Measurements from ENCODE around the gene TPST2. TPM values are rescaled to one million over a fixed set of nuclear protein-coding genes. Genes with fewer than 3 reads are reported as not detected.

TPST2 gene
- total RNA-seq, 1 experiment from 2014 or later, result 11.8 TPM

DNA sequence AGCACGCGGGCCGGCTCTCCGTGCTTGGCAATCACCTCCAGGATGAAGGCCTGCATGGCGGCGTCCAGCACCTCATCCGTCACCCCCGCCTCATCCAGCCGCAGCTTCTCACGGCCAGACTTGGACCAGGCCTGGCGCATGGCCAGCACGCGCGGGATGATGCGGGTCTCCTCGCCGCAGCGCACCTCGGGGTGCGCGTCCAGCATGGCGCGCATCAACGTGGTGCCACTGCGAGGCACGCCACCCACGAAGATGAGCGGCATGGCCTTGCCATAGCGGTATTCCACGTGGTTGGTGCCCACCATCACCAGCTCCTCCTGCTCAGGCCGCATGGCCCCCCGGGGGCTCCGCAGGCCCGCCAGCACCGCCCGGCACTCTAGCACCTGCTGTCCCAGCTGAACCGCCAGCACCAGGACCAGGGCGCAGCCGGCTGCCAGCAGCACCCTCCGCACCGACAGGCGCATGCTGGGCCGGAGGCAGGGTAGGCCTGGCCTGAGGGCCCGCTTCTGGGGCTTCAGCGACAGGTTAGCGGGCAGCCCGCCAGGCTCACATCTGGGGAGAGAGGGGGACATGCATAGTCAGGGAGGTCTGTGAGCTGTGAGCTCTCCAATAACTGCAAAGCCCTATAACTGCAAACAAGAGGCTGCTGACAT lies 48.6 kb downstream of the TPST2 start:
- ChIA-PET RAD21 (ENCODE audit: low non-redundant PET in 1 of 2, low total read pairs in 2 of 2, uncharacterized antibody in 2 of 2, unreplicated experiment in 2 of 2) (no interaction called here), POLR2A (no interaction called here), CTCF (no interaction called here)
- Histone ChIP-seq H3K4me3 (replicated peaks in 1 of 2; ENCODE audit: low read depth in 1 of 2, low read length in 2 of 2) (no peak overlapping the region), H3K9ac (ENCODE audit: low read length) (no peak overlapping the region), H3K9me2 (ENCODE audit: insufficient read depth) (no peaks in the 10 kb centered on the region), H2AFZ (ENCODE audit: low read depth, low read length, poor library complexity, severe bottlenecking) (no peak overlapping the region), H3K27me3 (ENCODE audit: insufficient read depth, low read length) (no peaks in the 10 kb centered on the region), H3K79me2 (ENCODE audit: insufficient read depth, low read length) (no peaks in the 10 kb centered on the region), H3K9me3 (ENCODE audit: control insufficient read depth in 1 of 2, insufficient read depth in 1 of 2, low read depth in 1 of 2, low read length in 2 of 2) (no peaks in the 10 kb centered on the region), H3K36me3 (ENCODE audit: control insufficient read depth in 1 of 2, insufficient read depth in 2 of 2, low read length in 2 of 2) (no peaks in the 10 kb centered on the region; a peak in 2 of 4 replicates), H3K27ac (ENCODE audit: low read depth, low read length) (no peak overlapping the region), H3K4me2 (ENCODE audit: low read length) (no peak overlapping the region), H3K4me1 (ENCODE audit: control insufficient read depth in 1 of 2, insufficient read depth in 2 of 2, low read length in 2 of 2) (no peaks in the 10 kb centered on the region), H4K20me1 (ENCODE audit: insufficient read depth) (no peaks in the 10 kb centered on the region)
- no peak for ATAC-seq
- no peak for DNase-seq (ENCODE audit: low read depth, low spot score)
- intact Hi-C loops (cut with micrococcal nuclease), result no loop called here
- BruUV-seq (replicated peaks), result no TSS peak
- TF ChIP-seq JUND (IDR thresholded peaks at IDR 0.05), result no peak
- TF ChIP-seq ZFX (IDR thresholded peaks at IDR 0.05), result no peak
- TF ChIP-seq, protein P1, sequence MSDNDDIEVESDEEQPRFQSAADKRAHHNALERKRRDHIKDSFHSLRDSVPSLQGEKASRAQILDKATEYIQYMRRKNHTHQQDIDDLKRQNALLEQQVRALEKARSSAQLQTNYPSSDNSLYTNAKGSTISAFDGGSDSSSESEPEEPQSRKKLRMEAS (IDR thresholded peaks at IDR 0.05), result no peak
- TF ChIP-seq RAD21 (IDR thresholded peaks at IDR 0.05; ENCODE audit: low read depth), result no peak
- no peak for TF ChIP-seq YY1 (IDR thresholded peaks at IDR 0.05; ENCODE audit: extremely low read depth, insufficient replicate concordance, low read depth, low read length)
- TF ChIP-seq TCF7L2 (IDR thresholded peaks at IDR 0.05; ENCODE audit: borderline replicate concordance, extremely low read depth, insufficient read depth, insufficient read length), result no peak
- TF ChIP-seq SRF (IDR thresholded peaks at IDR 0.05; ENCODE audit: low read depth), result no peak
- TF ChIP-seq ZBTB33 (IDR thresholded peaks at IDR 0.05; ENCODE audit: extremely low read depth, insufficient replicate concordance, low read length), result no peak
- no peak for TF ChIP-seq SIN3A (IDR thresholded peaks at IDR 0.05; ENCODE audit: low read depth)

Data from HCT116 (cell line).